K562 (cell line): Measurements from ENCODE around the gene LDB2.

Experiments used
- CTCF ChIP-seq, 3 experiments: IDR thresholded peaks in 2 of 3; conservative IDR thresholded peaks in 1 of 3; 2 replicates each; pipeline ENCODE4 v1.5.1; 2011 to 2012; ENCODE audit warnings: low read length in 3 of 3, mild to moderate bottlenecking in 3 of 3, control low read depth in 2 of 3, improper control_type of control experiment in 1 of 3, inconsistent platforms in 1 of 3, low read depth in 1 of 3, mixed read lengths in 1 of 3, moderate library complexity in 1 of 3; ENCODE audit not compliant: insufficient read depth in 2 of 3
- JUN ChIP-seq, 2 experiments: sonication (generic) in 1 of 2; formaldehyde crosslinking in 1 of 2; IDR thresholded peaks; 2 replicates each; pipeline versions ENCODE4 v1.6.1 to v1.8.0; 2012 to 2022; ENCODE audit warnings: borderline replicate concordance in 2 of 2, mild to moderate bottlenecking in 2 of 2, improper control_type of control experiment in 1 of 2, low read depth in 1 of 2, low read length in 1 of 2, missing genetic modification reagents in 1 of 2
- MYC ChIP-seq, 2 experiments: fragments of 250-450 bp in 1 of 2; sonication (Bioruptor Pico) in 1 of 2; IDR thresholded peaks; 2 replicates each; pipeline versions ENCODE4 v1.5.1 to v1.6.1; 2012 to 2021; ENCODE audit warnings: low read depth in 2 of 2, borderline replicate concordance in 1 of 2, improper control_type of control experiment in 1 of 2, low read length in 1 of 2, mild to moderate bottlenecking in 1 of 2, moderate library complexity in 1 of 2
- NR3C1 ChIP-seq: sonication (generic); formaldehyde crosslinking; IDR thresholded peaks from 2 replicates; pipeline ENCODE4 v1.8.1; 2022; ENCODE audit warnings: missing genetic modification reagents
- PHF20 ChIP-seq: fragments of 450-650 bp; IDR thresholded peaks from 2 replicates; pipeline ENCODE4 v1.6.1; 2018; ENCODE audit not compliant: partially characterized antibody
- POLR2AphosphoS5 ChIP-seq: IDR thresholded peaks from 2 replicates; pipeline ENCODE4 v1.6.1; 2011; ENCODE audit warnings: mild to moderate bottlenecking, low read depth, low read length, moderate library complexity; ENCODE audit not compliant: control insufficient read depth, insufficient read depth
- ZNF121 ChIP-seq: sonication (generic); formaldehyde crosslinking; conservative IDR thresholded peaks from 2 replicates; pipeline ENCODE4 v1.8.0; 2022; ENCODE audit warnings: missing genetic modification reagents

DNA sequence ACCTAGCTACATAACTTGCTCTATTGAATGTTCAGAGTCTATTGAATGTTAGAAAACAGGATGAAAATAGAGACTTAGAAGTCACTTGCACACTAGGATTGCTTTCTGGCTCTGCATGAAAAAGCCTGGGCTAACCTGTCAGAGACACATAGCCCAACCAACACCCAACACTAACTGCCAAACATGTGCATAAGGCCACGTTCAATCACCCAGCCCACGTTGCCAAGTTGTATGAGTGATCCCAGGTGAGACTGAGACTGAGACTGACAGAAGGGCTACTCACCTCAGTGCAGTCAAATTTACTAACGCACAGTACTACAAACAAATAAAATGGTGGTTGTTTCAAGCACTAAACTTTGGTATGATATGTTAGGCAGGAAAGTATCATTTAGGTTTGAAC is 61.0 kb downstream of the LDB2 start:
- no peak for TF ChIP-seq CTCF (IDR thresholded peaks at IDR 0.05 in 2 of 3, conservative IDR thresholded peaks at IDR 0.05 in 1 of 3; ENCODE audit: insufficient read depth in 2 of 3, low read depth in 1 of 3, low read length in 3 of 3)
- no peak for TF ChIP-seq MYC (IDR thresholded peaks at IDR 0.05; ENCODE audit: low read depth, low read length)
- no peak for TF ChIP-seq MYC (CRISPR knock-in tag; IDR thresholded peaks at IDR 0.05; ENCODE audit: borderline replicate concordance, low read depth)
- no peak for TF ChIP-seq POLR2AphosphoS5
- TF ChIP-seq NR3C1 (CRISPR knock-in tag), result no peak
- no peak for TF ChIP-seq JUN (IDR thresholded peaks at IDR 0.05; ENCODE audit: borderline replicate concordance, low read depth, low read length)
- TF ChIP-seq JUN (CRISPR knock-in tag; IDR thresholded peaks at IDR 0.05; ENCODE audit: borderline replicate concordance), result no peak
- TF ChIP-seq PHF20, result no peak
- TF ChIP-seq ZNF121 (CRISPR knock-in tag), result no peak
